ENCODE results near the gene HAPSTR1. TPM values are rescaled to one million over a fixed set of nuclear protein-coding genes. Genes with fewer than 3 reads are reported as not detected.
A peak's percentile ranks its signal among the peaks of the same experiment; 100 is the strongest.

The HAPSTR1 gene
- total RNA-seq, 1 donor from 2014 or later = 53.0 TPM

DNA sequence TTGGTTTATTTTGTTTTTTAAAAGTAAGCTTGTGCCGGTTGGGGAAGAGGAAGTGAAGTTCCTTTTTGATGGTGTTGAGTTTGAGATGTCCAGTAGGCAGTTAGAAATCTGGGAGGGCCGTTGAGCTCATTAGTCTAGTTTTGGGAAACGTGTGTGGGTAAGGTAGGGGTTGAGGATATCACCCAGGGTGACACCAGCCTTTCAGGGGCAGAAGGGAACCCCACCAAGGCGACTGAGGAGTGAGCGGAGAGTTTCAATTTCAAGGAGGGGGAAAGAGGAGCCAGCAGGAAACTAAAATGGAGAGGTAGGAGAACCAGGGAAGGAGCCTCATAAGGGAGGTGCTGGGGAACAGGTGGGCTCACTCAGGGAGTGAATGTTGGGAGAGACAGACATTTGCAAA, 22.7 kb downstream of the HAPSTR1 start:
- intact Hi-C loops (cut with micrococcal nuclease) = no loop called here
- no peak for ATAC-seq
- no peak for DNase-seq

DNA sequence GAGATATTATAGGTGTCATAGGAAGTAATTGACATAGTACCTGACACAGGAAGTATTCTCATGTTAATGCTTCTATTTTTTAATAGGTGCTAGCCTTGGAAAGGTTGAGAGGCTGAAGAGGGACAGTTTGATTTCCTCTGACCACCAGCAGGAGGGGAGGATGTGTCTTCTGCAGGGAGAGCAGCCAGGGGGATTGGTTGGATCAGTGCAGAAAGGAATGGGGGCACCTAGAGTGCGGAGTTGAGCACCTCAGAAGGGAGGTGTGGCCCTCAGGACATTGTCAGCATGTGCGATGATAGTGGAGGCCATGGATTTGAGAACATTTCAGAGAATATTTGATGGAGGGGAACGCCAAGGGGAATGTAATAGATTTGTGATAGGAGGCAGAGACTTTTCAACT, 23.4 kb downstream of the HAPSTR1 start:
- intact Hi-C loops (cut with micrococcal nuclease) = no loop called here
- peak; percentile 11 for ATAC-seq
- no peak for DNase-seq

DNA sequence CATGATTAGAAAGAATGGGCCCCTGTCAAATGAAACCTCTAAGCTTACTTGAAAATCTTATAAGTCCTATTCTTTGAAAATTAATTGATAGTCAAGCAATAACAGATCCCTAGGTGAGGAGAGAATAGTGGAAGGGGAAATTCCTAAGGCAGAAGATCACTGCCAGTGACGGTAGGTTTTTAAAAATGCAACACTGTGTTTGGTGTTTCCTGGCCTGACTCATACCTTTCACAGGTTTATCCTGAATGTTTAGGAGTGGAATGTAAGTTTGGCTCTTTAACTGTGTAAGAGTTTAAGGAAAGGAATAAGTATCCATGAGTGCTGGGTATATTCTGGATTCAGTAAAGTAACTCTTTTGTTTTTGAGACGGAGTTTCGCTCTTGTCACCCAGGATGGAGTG, 23.8 kb downstream of the HAPSTR1 start:
- DNase-seq (no peak), ATAC-seq (no peak)
- intact Hi-C loops (cut with micrococcal nuclease) = no loop called here

DNA sequence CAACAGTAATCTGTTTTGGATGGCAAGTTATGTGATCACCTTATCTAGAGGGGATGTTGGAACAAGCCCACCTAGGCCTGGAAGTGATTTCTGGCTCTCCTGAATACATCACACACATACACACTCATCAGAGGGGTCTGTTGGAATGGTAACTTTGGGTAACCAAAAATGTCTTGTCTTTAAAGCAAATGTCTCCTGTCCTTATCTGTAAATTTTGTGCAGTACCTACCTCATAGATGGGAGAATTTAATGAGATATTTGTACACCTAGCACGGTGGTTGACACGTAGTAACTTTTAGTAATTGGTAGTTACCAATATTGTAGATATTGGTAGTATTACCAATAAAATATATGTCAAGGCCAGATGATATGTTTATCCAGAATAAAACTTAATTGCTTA, 24.7 kb downstream of the HAPSTR1 start:
- intact Hi-C loops (cut with micrococcal nuclease) = no loop called here
- no peak for DNase-seq
- ATAC-seq = no peak

DNA sequence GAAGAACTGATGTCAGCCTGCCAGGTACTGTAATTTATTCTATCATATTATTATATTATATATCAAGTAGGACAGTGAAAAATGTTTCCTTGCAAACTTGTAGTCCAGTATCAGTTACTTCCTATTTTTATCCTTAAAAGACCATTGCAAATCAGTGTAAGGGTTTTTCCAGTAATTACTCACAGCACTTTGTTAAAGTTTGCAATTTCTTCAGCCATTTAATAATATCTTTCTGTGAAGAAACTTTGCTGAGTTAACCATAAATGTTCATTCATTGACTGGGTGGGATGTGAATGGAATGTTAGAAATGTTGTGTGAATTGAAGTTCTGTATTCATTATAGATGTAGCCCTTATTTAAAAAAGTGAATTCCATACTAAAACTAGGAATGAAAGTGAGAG, 26.7 kb downstream of the HAPSTR1 start:
- intact Hi-C loops (cut with micrococcal nuclease) = no loop called here
- no peak for ATAC-seq
- no peak for DNase-seq

DNA sequence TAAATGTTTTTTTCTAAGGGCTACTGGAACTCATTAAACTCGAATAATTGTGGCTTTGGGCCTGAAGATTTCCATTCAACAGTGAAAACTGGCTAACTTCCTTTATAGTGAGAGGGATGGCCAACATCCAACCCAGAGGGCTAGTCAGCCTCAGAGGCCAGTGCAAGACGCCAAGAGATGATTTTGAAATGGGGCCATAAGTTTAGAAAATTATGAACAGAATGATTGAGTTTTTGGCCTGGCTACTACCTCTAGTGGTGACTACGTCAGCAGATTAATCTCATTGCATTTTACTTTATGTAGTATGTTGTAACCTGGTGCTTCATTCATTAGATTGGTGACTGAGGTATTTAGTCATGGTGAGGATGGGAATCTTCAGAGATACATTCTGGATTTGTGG, 28.4 kb downstream of the HAPSTR1 start:
- intact Hi-C loops (cut with micrococcal nuclease) = no loop called here
- DNase-seq (no peak), ATAC-seq (peak; percentile 35)

DNA sequence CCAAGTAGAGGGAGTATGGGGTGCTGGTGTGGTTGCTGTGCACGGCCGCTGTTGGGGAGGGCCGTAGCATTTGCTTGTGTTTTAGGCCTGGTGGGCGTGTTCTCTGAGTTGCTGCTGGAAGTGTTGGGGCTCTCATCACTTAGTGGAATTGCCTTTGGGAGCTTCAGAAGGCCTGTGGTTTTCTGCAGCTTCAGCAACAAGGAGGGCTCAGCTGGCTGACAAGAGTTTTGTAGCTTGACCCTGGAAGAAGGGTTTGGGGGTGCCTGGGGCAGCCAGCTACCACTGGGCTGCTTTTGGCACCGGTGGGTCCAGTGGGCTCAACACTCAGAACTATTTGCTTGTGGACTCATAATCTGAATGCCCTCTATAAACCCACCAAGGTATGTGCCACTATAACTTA, 30.9 kb downstream of the HAPSTR1 start:
- DNase-seq = no peak
- intact Hi-C loops (cut with micrococcal nuclease) = no loop called here
- ATAC-seq = no peak

DNA sequence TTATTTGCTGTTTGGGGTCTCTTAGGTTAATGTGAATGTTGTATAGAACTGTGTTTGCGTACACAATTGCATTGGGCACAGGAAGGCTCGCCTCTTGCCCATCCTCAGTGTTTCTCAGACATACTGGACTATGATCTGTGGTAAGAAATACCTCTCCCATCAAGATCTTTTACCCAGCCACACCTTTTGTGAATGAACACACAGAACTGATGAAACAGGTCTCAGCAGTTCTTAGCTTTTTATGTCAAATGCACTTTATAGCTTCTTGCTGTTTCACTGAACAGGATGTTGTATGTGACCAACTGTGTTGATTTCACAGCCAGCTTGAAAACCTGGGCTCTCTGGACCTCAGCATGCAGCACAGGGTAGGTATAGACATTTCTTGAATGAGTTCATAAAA, 31.5 kb downstream of the HAPSTR1 start:
- intact Hi-C loops (cut with micrococcal nuclease) = no loop called here
- no peak for ATAC-seq
- DNase-seq = no peak

DNA sequence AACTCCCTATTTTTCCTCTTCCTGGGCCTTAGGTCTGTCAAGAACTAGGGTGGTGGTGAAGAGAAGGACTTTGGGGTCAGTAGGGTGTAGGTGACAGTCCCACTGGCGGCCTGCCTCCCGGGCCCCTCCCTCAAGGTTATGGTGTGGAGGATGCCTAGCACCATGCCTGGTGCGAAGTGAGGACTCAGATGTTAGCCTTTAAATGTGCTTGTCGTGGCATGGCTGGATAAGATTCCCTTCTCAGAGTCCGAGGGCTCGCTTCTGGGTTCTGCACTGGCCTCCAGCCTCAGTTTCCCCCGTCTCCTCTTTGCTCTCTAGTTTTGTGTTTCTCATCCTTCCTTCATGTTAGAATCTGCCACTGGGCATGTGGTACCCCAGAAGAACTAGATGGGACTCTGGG, 32.0 kb downstream of the HAPSTR1 start:
- ATAC-seq (no peak), DNase-seq (no peak)
- intact Hi-C loops (cut with micrococcal nuclease) = no loop called here

DNA sequence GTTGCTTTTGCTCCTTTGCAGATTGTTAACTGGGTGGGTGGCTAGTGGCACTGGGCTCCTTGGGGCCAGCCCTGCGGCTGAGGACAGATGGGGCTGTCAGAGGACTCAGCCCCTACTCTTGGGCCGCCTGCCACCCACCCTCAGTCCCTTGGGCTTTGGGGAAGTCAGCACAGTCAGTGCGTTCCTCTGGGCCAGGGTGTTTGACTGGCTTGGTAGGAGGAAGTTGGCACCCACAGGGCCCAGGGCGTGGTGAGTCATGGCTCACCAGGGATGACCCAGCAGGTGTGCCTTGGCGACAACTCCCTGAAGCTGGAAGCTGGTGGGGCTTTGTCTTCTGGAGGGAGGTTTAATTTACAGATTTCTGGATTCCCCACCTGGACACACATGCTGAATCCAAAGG, 32.4 kb downstream of the HAPSTR1 start:
- intact Hi-C loops (cut with micrococcal nuclease) = no loop called here
- ATAC-seq (peak; percentile 46), DNase-seq (peak; percentile 61)

DNA sequence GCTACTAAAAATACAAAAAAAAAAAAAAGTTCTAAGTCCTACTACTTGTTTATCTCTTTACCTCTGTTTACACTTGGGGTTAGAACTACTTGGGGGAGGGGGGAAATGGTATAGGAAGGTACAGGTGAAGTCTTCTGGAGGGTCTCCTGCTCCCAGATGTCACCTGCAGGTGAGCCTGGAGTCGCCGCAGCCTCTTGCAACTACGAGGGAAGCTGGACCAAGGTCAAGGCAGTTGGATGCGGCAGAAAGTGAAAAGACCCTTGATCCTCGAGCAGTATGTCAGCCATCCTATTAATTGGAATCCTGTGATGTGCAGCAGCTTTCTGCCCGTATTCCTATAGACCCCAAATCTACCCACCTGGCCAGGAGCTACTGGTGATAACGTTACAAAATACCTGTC, 33.0 kb downstream of the HAPSTR1 start:
- DNase-seq (no peak), ATAC-seq (no peak)
- intact Hi-C loops (cut with micrococcal nuclease) = no loop called here

DNA sequence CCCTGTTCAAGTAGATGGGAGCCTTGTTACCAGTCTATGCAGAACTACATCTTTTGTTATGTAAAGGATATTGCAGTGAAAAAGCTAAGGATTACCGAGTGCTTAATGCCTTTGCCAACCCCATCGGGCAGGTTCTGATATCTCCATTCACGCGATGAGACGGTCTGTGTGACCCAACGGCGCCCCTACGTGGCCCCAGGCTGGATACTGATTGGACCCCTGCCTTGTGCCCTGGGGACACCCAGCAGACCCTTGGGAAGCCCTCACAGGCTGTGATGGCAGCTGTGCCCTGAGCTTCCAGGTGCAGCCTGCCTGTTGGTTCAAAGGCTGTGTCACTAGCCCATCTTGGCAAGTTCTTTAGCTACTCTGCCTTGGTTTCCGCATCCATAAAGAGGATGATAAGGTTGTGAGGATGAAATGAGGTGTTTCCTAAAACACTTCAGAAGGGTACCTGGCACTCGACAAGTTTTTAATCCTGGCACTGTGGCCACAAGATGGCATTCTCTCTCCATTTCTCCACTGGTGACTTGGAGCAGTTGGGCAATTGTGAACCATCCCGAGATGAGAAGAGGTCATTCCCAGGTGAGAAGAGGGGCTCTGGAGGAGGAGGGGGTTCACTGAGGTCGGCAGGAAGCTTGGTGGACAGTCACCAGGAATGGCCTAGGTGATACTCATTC, 33.6 kb downstream of the HAPSTR1 start:
- intact Hi-C loops (cut with micrococcal nuclease) = no loop called here
- no peak for ATAC-seq
- no peak for DNase-seq

DNA sequence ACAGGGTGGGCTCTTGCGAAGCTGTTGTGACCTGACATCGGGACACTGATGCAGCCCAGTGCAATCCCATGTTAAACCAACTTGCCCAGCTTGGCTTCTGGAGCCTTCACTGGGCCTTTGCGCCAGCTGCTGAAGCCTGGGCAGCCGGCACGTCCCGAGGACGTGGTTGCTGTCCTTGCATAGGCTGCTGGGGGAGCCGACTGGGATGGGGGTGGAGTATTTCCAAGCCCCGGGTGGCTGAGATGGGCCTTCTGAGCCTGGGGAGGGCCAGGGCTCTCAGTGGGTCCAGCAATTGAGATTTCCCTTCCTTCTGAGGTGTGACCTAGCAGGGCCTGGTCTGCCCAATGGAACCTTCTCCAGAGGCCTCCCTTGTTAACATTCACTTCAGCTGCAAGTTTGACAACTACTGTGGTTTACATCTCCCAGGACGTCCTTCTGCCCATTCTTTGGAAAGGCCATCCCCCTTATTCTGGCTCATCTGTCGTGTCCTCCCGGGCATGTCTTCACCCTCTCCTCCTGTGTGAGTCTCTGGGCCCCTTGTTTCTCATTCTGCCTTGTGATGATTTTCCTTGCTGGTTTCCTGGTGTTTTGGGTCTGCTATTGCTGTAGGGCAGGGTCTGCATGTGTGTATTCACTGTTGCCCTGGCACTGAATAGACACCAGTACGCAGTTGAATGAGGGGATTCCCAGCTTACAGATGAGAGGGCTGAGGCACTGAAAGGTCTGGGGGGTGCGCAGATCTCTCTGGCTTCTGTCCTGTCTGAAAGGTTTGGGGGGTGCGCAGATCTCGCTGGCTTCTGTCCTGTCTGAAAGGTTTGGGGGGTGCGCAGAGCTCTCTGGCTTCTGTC, 34.4 kb downstream of the HAPSTR1 start:
- intact Hi-C loops (cut with micrococcal nuclease) = no loop called here
- DNase-seq = no peak
- no peak for ATAC-seq

DNA sequence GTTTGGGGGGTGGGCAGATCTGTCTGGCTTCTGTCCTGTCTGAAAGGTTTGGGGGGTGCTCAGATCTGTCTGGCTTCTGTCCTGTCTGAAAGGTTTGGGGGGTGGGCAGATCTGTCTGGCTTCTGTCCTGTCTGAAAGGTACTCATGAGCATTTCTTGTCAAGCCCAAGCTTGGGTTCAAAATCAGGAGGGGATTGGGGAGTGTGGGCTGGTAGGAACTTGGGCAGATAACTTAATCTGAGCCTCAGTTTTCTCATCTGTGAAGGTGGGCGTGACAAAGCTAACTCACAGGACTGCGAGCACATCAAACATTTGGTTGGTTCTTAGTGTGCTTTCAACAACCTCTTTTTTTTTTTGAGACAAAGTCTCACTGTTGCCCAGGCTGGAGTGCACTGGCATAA, 35.2 kb downstream of the HAPSTR1 start:
- intact Hi-C loops (cut with micrococcal nuclease) = no loop called here
- no peak for DNase-seq
- ATAC-seq = no peak

DNA sequence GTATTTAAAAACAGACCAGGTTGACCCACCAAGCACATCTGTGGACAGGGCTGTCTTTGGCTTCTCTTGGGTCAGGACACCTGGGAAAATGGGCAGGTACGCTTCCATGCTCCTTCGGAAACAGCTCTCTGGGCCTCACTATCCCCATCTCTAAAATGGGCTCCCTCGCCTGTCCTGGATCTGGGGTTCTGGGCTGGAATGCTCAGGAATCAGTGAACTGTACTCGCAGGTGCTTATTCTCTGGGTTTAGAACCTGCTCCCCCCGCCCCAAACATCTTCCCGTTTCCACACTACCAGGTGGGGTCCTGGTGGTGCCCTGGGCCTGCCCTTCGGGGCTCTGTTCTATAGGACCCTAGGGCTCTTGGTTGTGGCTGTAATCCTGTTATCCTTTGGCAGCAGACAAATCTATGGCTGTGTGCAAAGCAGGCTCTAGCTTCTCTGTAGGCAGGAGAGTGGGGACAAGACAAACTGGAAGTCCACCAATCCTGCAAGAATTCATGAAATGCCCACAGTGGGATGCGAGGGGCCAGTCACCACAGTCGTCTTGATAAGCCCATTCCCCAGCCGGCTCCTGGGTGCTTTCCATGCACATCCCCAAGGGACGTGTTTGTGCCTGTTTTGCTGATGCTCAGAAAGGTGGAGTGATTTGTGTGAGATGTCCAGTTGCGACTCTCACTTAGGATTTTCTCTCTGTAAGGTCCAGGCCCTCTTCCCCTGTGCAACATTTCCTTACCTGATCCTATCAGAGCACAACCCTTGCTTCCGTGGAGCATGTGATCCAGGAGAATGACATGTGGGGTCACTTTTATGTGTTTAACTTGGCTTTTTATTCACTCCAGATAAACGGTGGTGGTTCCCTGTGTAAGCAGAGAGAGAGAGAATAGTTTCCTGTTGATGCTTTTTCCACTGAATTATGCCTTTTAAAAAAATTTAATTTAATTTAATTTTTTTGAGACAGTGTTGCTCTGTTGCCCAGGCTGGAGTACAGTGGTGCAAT, 37.2 kb downstream of the HAPSTR1 start:
- intact Hi-C loops (cut with micrococcal nuclease) = no loop called here
- ATAC-seq = no peak
- no peak for DNase-seq

DNA sequence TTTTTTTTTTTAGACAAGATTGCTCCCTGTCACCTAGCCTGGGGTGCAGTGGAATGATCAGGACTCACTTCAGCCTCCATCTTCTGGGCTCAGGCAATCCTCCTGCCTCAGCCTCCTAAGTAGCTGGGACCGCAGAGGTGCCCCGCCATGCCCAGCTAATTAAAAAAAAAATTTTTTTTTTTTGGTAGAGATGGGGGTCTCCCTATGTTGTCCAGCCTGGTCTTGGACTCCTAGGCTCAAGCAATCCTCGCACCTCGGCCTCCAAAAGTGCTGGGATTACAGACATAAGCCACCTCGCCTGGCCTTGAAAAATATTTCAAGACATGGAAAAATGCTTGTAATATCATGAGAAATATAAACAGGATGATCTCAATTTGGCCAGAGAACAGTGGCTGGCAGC, 42.9 kb downstream of the HAPSTR1 start:
- ATAC-seq (no peak), DNase-seq (no peak)
- intact Hi-C loops (cut with micrococcal nuclease) = no loop called here

DNA sequence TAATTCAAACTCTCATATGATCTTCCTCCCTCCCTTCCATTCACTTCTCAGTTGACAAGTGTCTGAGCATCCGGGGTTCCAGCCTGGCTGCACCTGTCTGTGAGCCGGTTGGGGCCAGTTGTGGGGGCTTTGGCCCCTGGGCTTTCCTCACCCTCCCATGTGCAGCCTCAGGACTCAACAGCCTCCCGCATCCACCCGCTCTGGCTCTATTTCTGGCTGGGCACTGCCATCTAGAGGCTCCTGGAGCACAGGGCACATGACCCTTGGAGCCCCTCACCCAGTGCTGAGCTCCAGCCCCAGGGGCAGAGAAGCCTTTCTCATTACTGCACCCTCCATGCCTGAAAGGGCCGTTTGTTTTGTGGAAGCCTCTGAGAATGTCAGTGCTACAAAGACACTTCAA, 43.3 kb downstream of the HAPSTR1 start:
- DNase-seq = peak; percentile 59
- ATAC-seq = peak; percentile 70
- intact Hi-C loops (cut with micrococcal nuclease) = no loop called here

DNA sequence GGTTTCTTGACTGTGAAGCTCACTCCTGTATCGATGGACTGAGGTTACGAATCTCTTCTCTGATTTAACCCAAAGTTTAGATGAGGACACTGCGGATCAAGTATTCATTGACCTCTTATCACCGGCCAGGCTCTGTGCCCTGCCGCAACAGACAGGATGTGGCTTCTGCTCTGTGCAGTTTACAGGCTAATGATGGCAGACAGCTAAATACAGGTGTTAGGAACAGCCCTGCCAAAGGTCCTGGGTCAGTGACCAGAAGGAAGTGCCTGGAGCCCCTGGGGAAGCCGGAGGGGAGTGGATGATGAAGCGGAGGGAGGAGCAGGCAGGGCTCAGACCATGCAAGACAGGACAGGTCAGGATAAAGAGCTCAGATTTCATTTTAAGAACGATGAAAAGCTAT, 44.4 kb downstream of the HAPSTR1 start:
- intact Hi-C loops (cut with micrococcal nuclease) = no loop called here
- no peak for ATAC-seq
- DNase-seq = no peak

DNA sequence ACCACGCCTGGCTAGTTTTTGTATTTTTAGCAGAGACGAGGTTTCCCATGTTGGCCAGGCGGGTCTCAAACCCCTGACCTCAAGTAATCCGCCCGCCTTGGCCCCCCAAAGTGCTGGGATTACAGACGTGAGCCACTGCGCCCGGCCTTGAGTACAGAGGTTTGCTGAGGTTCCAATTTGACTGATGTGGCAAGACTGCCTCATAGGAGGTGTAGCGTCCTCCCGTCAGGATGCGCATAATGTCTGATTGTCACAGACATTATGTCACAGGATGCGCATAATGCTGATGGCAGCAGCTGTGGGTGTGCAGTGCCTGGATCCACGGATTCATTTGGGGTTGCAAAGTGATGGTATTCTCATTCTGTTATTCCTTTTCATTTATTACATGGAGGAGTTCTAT, 45.2 kb downstream of the HAPSTR1 start:
- ATAC-seq = no peak
- intact Hi-C loops (cut with micrococcal nuclease) = no loop called here
- DNase-seq = no peak

All from left ventricle myocardium superior (tissue), 1 donor.